ENCODE measurements around the gene SDHB.

SDHB gene

DNA sequence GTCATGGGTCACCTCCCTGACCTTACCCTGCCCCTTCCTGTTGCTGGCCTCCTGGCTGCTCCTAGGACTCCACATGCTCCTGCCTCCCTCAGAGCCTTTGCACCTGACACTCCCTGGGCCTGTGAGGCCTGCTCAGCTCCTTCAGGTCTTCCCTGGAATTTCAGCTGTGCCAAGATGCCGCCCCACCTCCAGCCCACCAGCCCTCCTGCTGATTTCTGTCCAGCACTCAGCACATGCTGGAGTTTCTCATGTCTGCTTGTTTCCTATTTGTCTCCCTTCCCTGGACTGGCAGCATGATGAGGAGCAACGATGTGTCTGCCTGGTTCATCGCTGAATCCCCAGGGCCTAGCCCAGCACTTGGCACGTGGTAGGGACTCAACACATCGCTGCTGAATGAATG, 76.5 kb downstream of the SDHB start:
- Histone ChIP-seq H3K4me3 (ENCODE audit: insufficient read depth, low read length, poor library complexity, severe bottlenecking) (no peak overlapping the region), H4K20me1 (ENCODE audit: low read depth, low read length) (no peaks in the 10 kb centered on the region), H3K9me2 (replicated peaks; ENCODE audit: insufficient read depth, low read length) (no peaks in the 10 kb centered on the region), H3K27me3 (ENCODE audit: low read length) (no peaks in the 10 kb centered on the region), H3K36me3 (ENCODE audit: low read length) (no peaks in the 10 kb centered on the region), H2AFZ (ENCODE audit: low read depth, low read length, severe bottlenecking) (no peak overlapping the region), H3K9me3 (ENCODE audit: insufficient read depth, low read length) (no peaks in the 10 kb centered on the region), H3K79me2 (ENCODE audit: insufficient read depth, low read length) (no peaks in the 10 kb centered on the region), H3K9ac (ENCODE audit: low read length) (no peak overlapping the region), H3F3A (ENCODE audit: insufficient read depth) (no peaks in the 10 kb centered on the region), H3K27ac (ENCODE audit: low read depth, low read length) (no peak overlapping the region), H3K4me2 (ENCODE audit: low read depth, low read length, poor library complexity, severe bottlenecking) (no peak overlapping the region)
- TF ChIP-seq, protein P1, sequence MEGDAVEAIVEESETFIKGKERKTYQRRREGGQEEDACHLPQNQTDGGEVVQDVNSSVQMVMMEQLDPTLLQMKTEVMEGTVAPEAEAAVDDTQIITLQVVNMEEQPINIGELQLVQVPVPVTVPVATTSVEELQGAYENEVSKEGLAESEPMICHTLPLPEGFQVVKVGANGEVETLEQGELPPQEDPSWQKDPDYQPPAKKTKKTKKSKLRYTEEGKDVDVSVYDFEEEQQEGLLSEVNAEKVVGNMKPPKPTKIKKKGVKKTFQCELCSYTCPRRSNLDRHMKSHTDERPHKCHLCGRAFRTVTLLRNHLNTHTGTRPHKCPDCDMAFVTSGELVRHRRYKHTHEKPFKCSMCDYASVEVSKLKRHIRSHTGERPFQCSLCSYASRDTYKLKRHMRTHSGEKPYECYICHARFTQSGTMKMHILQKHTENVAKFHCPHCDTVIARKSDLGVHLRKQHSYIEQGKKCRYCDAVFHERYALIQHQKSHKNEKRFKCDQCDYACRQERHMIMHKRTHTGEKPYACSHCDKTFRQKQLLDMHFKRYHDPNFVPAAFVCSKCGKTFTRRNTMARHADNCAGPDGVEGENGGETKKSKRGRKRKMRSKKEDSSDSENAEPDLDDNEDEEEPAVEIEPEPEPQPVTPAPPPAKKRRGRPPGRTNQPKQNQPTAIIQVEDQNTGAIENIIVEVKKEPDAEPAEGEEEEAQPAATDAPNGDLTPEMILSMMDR (IDR thresholded peaks at IDR 0.05; ENCODE audit: insufficient read depth, low read length, poor library complexity, severe bottlenecking), result no peak
- no peak for TF ChIP-seq EZH2phosphoT487 (conservative IDR thresholded peaks at IDR 0.05; ENCODE audit: low read length)

DNA sequence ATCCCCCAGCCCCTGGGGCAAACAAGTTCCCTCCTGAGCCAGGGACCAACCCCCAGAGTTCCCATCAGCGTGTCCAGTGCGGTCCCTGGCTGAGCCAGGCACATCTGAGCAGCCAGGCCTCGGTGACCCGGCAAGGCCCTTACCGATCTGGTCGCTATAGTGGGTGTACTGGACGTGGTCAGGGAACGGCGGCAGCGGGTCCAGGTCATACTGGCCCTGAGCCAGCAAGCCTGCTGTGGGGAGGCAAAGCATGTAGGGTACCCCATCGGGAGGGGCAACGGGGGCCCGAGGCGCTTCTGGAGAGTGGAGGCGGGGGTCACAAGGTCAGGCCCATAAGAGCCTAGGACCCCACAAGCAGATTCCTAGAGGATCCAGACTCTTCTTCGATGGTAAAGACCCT, 76.9 kb downstream of the SDHB start:
- TF ChIP-seq, protein P1 (IDR thresholded peaks at IDR 0.05; ENCODE audit: insufficient read depth, low read length, poor library complexity, severe bottlenecking), result no peak
- no peak for TF ChIP-seq EZH2phosphoT487 (conservative IDR thresholded peaks at IDR 0.05; ENCODE audit: low read length)
- H3K79me2 ChIP-seq (ENCODE audit: insufficient read depth, low read length), result no peaks in the 10 kb centered on the region
- no peaks in the 10 kb centered on the region for H3K9me3 ChIP-seq (ENCODE audit: insufficient read depth, low read length)
- H3K27me3 ChIP-seq (ENCODE audit: low read length), result no peaks in the 10 kb centered on the region
- no peak overlapping the region for H3K9ac ChIP-seq (ENCODE audit: low read length)
- H3K36me3 ChIP-seq (ENCODE audit: low read length), result no peaks in the 10 kb centered on the region
- H2AFZ ChIP-seq (ENCODE audit: low read depth, low read length, severe bottlenecking), result no peak overlapping the region
- no peaks in the 10 kb centered on the region for H3F3A ChIP-seq (ENCODE audit: insufficient read depth)
- H3K9me2 ChIP-seq (replicated peaks; ENCODE audit: insufficient read depth, low read length), result no peaks in the 10 kb centered on the region
- H4K20me1 ChIP-seq (ENCODE audit: low read depth, low read length), result no peaks in the 10 kb centered on the region
- H3K4me3 ChIP-seq (ENCODE audit: insufficient read depth, low read length, poor library complexity, severe bottlenecking), result no peak overlapping the region
- H3K27ac ChIP-seq (ENCODE audit: low read depth, low read length), result no peak overlapping the region
- H3K4me2 ChIP-seq (ENCODE audit: low read depth, low read length, poor library complexity, severe bottlenecking), result no peak overlapping the region

DNA sequence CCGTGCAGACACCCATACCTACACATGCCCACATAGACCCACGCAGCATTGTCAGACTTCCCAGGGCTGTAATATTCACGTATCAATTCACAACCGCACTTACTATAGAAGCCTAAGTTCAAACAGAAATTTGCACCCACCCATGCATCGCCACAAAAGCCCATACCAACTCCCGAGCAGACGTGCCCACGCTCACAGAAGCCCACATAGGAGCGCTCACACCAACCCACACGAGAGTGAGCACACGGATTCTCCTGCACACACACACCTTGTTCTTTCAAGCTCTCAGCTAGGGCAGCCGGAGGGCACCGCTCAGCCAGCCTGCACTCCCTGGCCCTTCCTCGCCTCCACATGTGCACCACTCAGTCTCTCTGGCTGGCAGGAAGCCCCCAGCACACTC, 78.0 kb downstream of the SDHB start:
- H3K4me2 ChIP-seq (ENCODE audit: low read depth, low read length, poor library complexity, severe bottlenecking), result no peak overlapping the region
- H3K36me3 ChIP-seq (ENCODE audit: low read length), result no peaks in the 10 kb centered on the region
- no peak for TF ChIP-seq EZH2phosphoT487 (conservative IDR thresholded peaks at IDR 0.05; ENCODE audit: low read length)
- TF ChIP-seq, protein P1 (IDR thresholded peaks at IDR 0.05; ENCODE audit: insufficient read depth, low read length, poor library complexity, severe bottlenecking), result no peak
- H3K9me2 ChIP-seq (replicated peaks; ENCODE audit: insufficient read depth, low read length), result no peaks in the 10 kb centered on the region
- no peak overlapping the region for H2AFZ ChIP-seq (ENCODE audit: low read depth, low read length, severe bottlenecking)
- H3K27me3 ChIP-seq (ENCODE audit: low read length), result no peaks in the 10 kb centered on the region
- no peaks in the 10 kb centered on the region for H3K79me2 ChIP-seq (ENCODE audit: insufficient read depth, low read length)
- no peak overlapping the region for H3K9ac ChIP-seq (ENCODE audit: low read length)
- H3K4me3 ChIP-seq (ENCODE audit: insufficient read depth, low read length, poor library complexity, severe bottlenecking), result no peak overlapping the region
- no peaks in the 10 kb centered on the region for H3F3A ChIP-seq (ENCODE audit: insufficient read depth)
- H3K9me3 ChIP-seq (ENCODE audit: insufficient read depth, low read length), result no peaks in the 10 kb centered on the region
- H4K20me1 ChIP-seq (ENCODE audit: low read depth, low read length), result no peaks in the 10 kb centered on the region
- no peak overlapping the region for H3K27ac ChIP-seq (ENCODE audit: low read depth, low read length)
